IMR-90 (cell line): ENCODE data around the gene PCCA. TPM values are rescaled to one million over a fixed set of nuclear protein-coding genes. Genes with fewer than 3 reads are reported as not detected.

Source experiments
- ATAC-seq: fragments of 200-7000 bp; cut with Tn5 transposase; 2 replicates; pipeline ENCODE4 v1.9.1; 2020; ENCODE audit warnings: low read depth, mild to moderate bottlenecking, moderate library complexity
- BruUV-seq: library from RNA; stranded (reverse); fragments of 400-500 nt; replicated peaks from 2 replicates; lab custom pipeline; 2021; lab: Mats Ljungman, UMichigan
- CTCF ChIA-PET: fragments of 300-600 bp; formaldehyde crosslinking; extraction: SDS; loops from one replicate; lab custom pipeline; 2021; ENCODE audit warnings: antibody characterized with exemption; lab: Yijun Ruan, JAX
- POLR2A ChIA-PET: fragments of 300-600 bp; sonication (Branson Sonifier 250); formaldehyde crosslinking; loops from one replicate; lab custom pipeline; 2022; ENCODE audit warnings: antibody characterized with exemption; ENCODE audit not compliant: unreplicated experiment; lab: Charles Lee
- DNase-seq: peaks from one replicate; pipeline ENCODE4 v3.0.0; 2013
- H2AFZ ChIP-seq: replicated peaks from 2 replicates; pipeline ENCODE3; 2013; ENCODE audit warnings: low read length, mild to moderate bottlenecking; ENCODE audit not compliant: poor library complexity
- H2AK5ac ChIP-seq: 2 replicates; pipeline ENCODE4 v1.6.1; 2013; ENCODE audit warnings: low read depth, low read length, inconsistent platforms
- H2AK9ac ChIP-seq: replicated peaks from 2 replicates; pipeline ENCODE3; 2013; ENCODE audit warnings: mild to moderate bottlenecking, low read depth, low read length, moderate library complexity; ENCODE audit not compliant: poor library complexity
- H2BK120ac ChIP-seq: 2 replicates; pipeline ENCODE4 v1.6.1; 2013; ENCODE audit warnings: low read depth, low read length, inconsistent platforms
- H2BK15ac ChIP-seq: 3 replicates; pipeline ENCODE4 v1.6.1; 2013; ENCODE audit warnings: low read depth, low read length, inconsistent platforms
- H2BK20ac ChIP-seq: 2 replicates; pipeline ENCODE4 v1.6.1; 2013; ENCODE audit warnings: low read depth, mild to moderate bottlenecking, inconsistent platforms, low read length, moderate library complexity
- H2BK5ac ChIP-seq: 2 replicates; pipeline ENCODE4 v1.6.1; 2013; ENCODE audit warnings: mild to moderate bottlenecking, low read depth, low read length, inconsistent platforms; ENCODE audit not compliant: poor library complexity, severe bottlenecking
- H3K14ac ChIP-seq: replicated peaks from 2 replicates; pipeline ENCODE4 v1.6.1; 2013; ENCODE audit warnings: low read depth, low read length, inconsistent platforms
- H3K18ac ChIP-seq: 2 replicates; pipeline ENCODE4 v1.6.1; 2013; ENCODE audit warnings: low read depth, low read length, control low read depth
- H3K23ac ChIP-seq: 2 replicates; pipeline ENCODE4 v1.6.1; 2013; ENCODE audit warnings: low read depth, low read length, inconsistent platforms
- H3K27ac ChIP-seq: 2 replicates; pipeline ENCODE4 v1.5.1; 2013; ENCODE audit warnings: mild to moderate bottlenecking, control low read depth, low read length; ENCODE audit not compliant: insufficient read depth
- H3K27me3 ChIP-seq: 2 replicates; pipeline ENCODE4 v1.6.1; 2013; ENCODE audit warnings: low read length; ENCODE audit not compliant: control insufficient read depth, insufficient read depth
- H3K36me3 ChIP-seq: 2 replicates; pipeline ENCODE4 v1.6.1; 2013; ENCODE audit warnings: low read length, mixed read lengths; ENCODE audit not compliant: control insufficient read depth, insufficient read depth
- H3K4ac ChIP-seq: 2 replicates; pipeline ENCODE4 v1.6.1; 2013; ENCODE audit warnings: low read depth, low read length, inconsistent platforms
- H3K4me1 ChIP-seq: 2 replicates; pipeline ENCODE4 v1.6.1; 2013; ENCODE audit warnings: low read length, mixed read lengths; ENCODE audit not compliant: control insufficient read depth, insufficient read depth
- H3K4me2 ChIP-seq: 2 replicates; pipeline ENCODE4 v1.6.1; 2013; ENCODE audit warnings: low read depth, mild to moderate bottlenecking, control low read depth, low read length, moderate library complexity
- H3K4me3 ChIP-seq: 2 replicates; pipeline ENCODE4 v1.5.1; 2013; ENCODE audit warnings: low read depth, mild to moderate bottlenecking, control low read depth, low read length, moderate library complexity; ENCODE audit not compliant: insufficient read depth
- H3K56ac ChIP-seq: 2 replicates; pipeline ENCODE4 v1.6.1; 2013; ENCODE audit warnings: low read length, inconsistent platforms; ENCODE audit not compliant: insufficient read depth; ENCODE audit errors: extremely low read depth
- H3K79me1 ChIP-seq, 2 experiments: 2 replicates each; pipeline ENCODE4 v1.6.1; 2013; ENCODE audit warnings: low read length in 2 of 2, inconsistent platforms in 1 of 2, low read depth in 1 of 2
- H3K9ac ChIP-seq: 2 replicates; pipeline ENCODE4 v1.6.1; 2013; ENCODE audit warnings: low read depth, low read length, control low read depth
- H3K9me1 ChIP-seq: 2 replicates; pipeline ENCODE4 v1.6.1; 2013; ENCODE audit warnings: low read length, inconsistent platforms; ENCODE audit not compliant: insufficient read depth
- H3K9me3 ChIP-seq: 2 replicates; pipeline ENCODE4 v1.6.1; 2013; ENCODE audit warnings: low read length; ENCODE audit not compliant: control insufficient read depth, insufficient read depth
- H4K20me1 ChIP-seq: 2 replicates; pipeline ENCODE4 v1.6.1; 2013; ENCODE audit warnings: low read length, inconsistent platforms; ENCODE audit not compliant: insufficient read depth
- H4K5ac ChIP-seq: 2 replicates; pipeline ENCODE4 v1.6.1; 2013; ENCODE audit warnings: mild to moderate bottlenecking, low read depth, low read length, control low read depth
- H4K8ac ChIP-seq, 2 experiments: 2 replicates each; pipeline ENCODE4 v1.6.1; 2013; ENCODE audit warnings: low read depth in 2 of 2, low read length in 2 of 2, control low read depth in 1 of 2, inconsistent platforms in 1 of 2
- H4K91ac ChIP-seq: 2 replicates; pipeline ENCODE4 v1.6.1; 2013; ENCODE audit warnings: low read depth, low read length, inconsistent platforms; ENCODE audit not compliant: insufficient read depth
- BHLHE40 ChIP-seq: fragments of 150-350 bp; IDR thresholded peaks from 2 replicates; pipeline ENCODE4 v1.6.1; 2016; ENCODE audit warnings: mild to moderate bottlenecking, low read depth, low read length
- CEBPB ChIP-seq: IDR thresholded peaks from 2 replicates; pipeline ENCODE4 v1.6.1; 2012; ENCODE audit warnings: low read depth, low read length, improper control_type of control experiment
- ELK1 ChIP-seq: fragments of 150-350 bp; IDR thresholded peaks from 2 replicates; pipeline ENCODE4 v1.6.1; 2016; ENCODE audit warnings: low read depth, mild to moderate bottlenecking, low read length, moderate library complexity, borderline replicate concordance
- MXI1 ChIP-seq: IDR thresholded peaks from 2 replicates; pipeline ENCODE4 v1.6.1; 2012; ENCODE audit warnings: low read depth, mild to moderate bottlenecking, low read length, moderate library complexity, borderline replicate concordance
- SMC3 ChIP-seq: fragments of 150-350 bp; IDR thresholded peaks from 2 replicates; pipeline ENCODE4 v1.6.1; 2016; ENCODE audit warnings: low read depth, mild to moderate bottlenecking, antibody characterized with exemption, low read length, moderate library complexity
- USF2 ChIP-seq: fragments of 150-350 bp; IDR thresholded peaks from 2 replicates; pipeline ENCODE4 v1.6.1; 2017; ENCODE audit warnings: mild to moderate bottlenecking, antibody characterized with exemption, low read length, low read depth
- WGBS, 2 experiments: methylation state at CpG; one replicate each; pipeline versions ENCODE4 v1.1.5 to v1.1.7; 2013; ENCODE audit warnings: missing lambda C conversion rate in 2 of 2; ENCODE audit not compliant: insufficient read length in 1 of 2; ENCODE audit errors: extremely low coverage in 2 of 2; 5-methylcytosine and 5-hydroxymethylcytosine counted together
- dilution Hi-C: fragments of 300-500 bp; cut with HindIII; formaldehyde crosslinking; loops from one replicate; pipeline ENCODE4 v1.14.3; 2018; ENCODE audit warnings: low sequenced_read_pairs; ENCODE audit not compliant: unreplicated experiment
- in situ Hi-C: fragments of 300-500 bp; cut with MboI; formaldehyde crosslinking; loops from 3 replicates; pipeline ENCODE4 v1.14.3; 2019; ENCODE audit warnings: low sequenced_read_pairs, inconsistent platforms, mixed read lengths
- intact Hi-C: fragments of 100-400 bp; cut with micrococcal nuclease; formaldehyde crosslinking; loops from 2 replicates; pipeline ENCODE4 v1.10.0; 2022
- polyA plus RNA-seq, 3 experiments: library from polyadenylated mRNA; depleted of rRNA; stranded (reverse); fragments of >200 nt; gene quantifications; 2 replicates each; pipeline ENCODE4 v1.2.3, GENCODE V29; 2012; ENCODE audit warnings: low replicate concordance in 1 of 3
- total RNA-seq: library from RNA; depleted of rRNA; stranded (reverse); fragments of >200 nt; gene quantifications from 2 replicates; pipeline ENCODE4 v1.2.3, GENCODE V29; 2012

The PCCA gene
- total and polyA plus RNA-seq, 2 of the 4 experiments (the other 2 are of a cell fraction): 7.6 to 24.0 TPM

- no peak overlapping the region for H4K91ac ChIP-seq
- H3K18ac ChIP-seq: no peak overlapping the region
- no peak overlapping the region for H3K4me2 ChIP-seq
- H3K56ac ChIP-seq: no peak overlapping the region
- intact Hi-C loops: loop anchor here (5.0 to 10.0 kb wide), 4 partner anchors 175 to 847 kb away; partner anchors contain the start of gene ZIC5
- no peak overlapping the region for H3K4me3 ChIP-seq
- in situ Hi-C loops: loop anchor here (10.0 kb wide), 1 partner anchor 865 kb away; no protein-coding TSS in a partner anchor
- H2AK9ac ChIP-seq: no peak overlapping the region
- ChIA-PET POLR2A (no interaction called here), CTCF (no interaction called here)
- DNase-seq (no peak), ATAC-seq (no peak)
- no peaks in the 10 kb centered on the region for H3K79me1 ChIP-seq
- no peak overlapping the region for H2BK120ac ChIP-seq
- no peak overlapping the region for H2AFZ ChIP-seq
- H4K8ac ChIP-seq: no peak overlapping the region
- H2AK5ac ChIP-seq: no peak overlapping the region
- H3K9ac ChIP-seq: no peak overlapping the region
- no peak overlapping the region for H3K27ac ChIP-seq
- H3K4me1 ChIP-seq: no peaks in the 10 kb centered on the region
- no peaks in the 10 kb centered on the region for H3K27me3 ChIP-seq
- H3K4ac ChIP-seq: no peak overlapping the region
- no TSS peak for BruUV-seq
- no peaks in the 10 kb centered on the region for H3K9me3 ChIP-seq
- no peaks in the 10 kb centered on the region; the same call in 1 of the 2 replicates for H3K9me1 ChIP-seq
- H4K20me1 ChIP-seq: no peaks in the 10 kb centered on the region
- dilution Hi-C loops: no loop called here
- H3K36me3 ChIP-seq: peaks cover 4% of the 10 kb centered on the region; the same call in 1 of the 2 replicates
- H3K14ac ChIP-seq: no peak overlapping the region
- no peak for TF ChIP-seq SMC3
- TF ChIP-seq BHLHE40: no peak
- TF ChIP-seq CEBPB: no peak
- no peak for TF ChIP-seq MXI1
- no peak for TF ChIP-seq USF2
- TF ChIP-seq ELK1: no peak
- WGBS, 2 experiments: no CpG with 5 or more reads among the region's 9 CpGs
- no peak overlapping the region for H3K23ac ChIP-seq
- no peak overlapping the region for H2BK20ac ChIP-seq
- H2BK5ac ChIP-seq: no peak overlapping the region
- H4K5ac ChIP-seq: no peak overlapping the region
- H2BK15ac ChIP-seq: no peak overlapping the region
Observed at GRCh38 chr13:100519626-100520025, 430.7 kb downstream of the PCCA start.
